Measurements from ENCODE around the gene ELOVL5. TPM values are rescaled to one million over a fixed set of nuclear protein-coding genes. Genes with fewer than 3 reads are reported as not detected.

The ELOVL5 gene
- total and polyA plus RNA-seq, 2 donors from 2014 or later, result 20.5 to 42.0 TPM

DNA sequence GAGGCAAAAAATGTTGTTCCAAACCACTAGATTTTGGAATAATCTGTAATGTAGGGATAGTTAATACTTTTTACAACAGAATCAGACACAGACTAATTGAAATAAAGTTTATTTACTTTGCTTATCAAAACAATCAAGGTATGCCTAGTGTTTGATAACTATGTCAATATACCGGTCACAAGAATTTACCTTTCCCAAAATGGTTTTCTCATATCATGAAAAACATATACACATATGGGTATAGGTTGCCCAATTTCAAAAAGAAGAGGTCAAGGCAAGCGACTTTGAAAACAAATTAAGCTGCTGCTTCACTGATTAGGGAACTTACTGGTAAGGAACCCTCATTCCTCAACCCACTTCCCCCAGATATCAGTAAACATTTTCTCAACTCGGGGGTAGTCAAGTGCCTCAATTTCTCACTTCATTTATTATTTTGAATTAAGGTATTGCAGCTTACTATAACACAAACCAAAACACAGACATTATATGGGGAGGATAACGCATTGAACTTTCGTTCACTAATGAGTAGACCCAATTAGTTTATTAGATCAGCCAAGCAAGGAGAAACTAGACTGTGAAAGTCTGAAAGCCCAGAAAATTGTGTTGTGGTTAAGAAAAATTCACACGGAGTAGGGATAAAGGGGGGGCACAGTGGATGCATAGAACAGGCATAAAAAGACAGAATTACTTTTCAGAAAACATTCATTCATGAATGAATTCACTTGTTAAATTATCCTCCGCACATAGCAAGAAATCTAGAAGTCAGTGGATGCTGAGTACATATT, 9.0 kb upstream of the ELOVL5 start:
- Histone ChIP-seq H3K27me3 (ENCODE audit: control insufficient read depth, insufficient read depth, low read length) (no peaks in the 10 kb centered on the region), H3K4me3 (ENCODE audit: low read length in 3 of 3) (no peak overlapping the region), H3K36me3 (ENCODE audit: control insufficient read depth in 2 of 3, insufficient read depth in 3 of 3, low read length in 3 of 3) (no peaks in the 10 kb centered on the region), H3K4me1 (ENCODE audit: control insufficient read depth in 2 of 3, insufficient read depth in 2 of 3, low read depth in 1 of 3, low read length in 3 of 3) (peaks cover 5 to 15% (median 10%) of the 10 kb centered on the region in 3 donors), H3K9ac (ENCODE audit: low read length in 3 of 3) (no peak overlapping the region), H3K9me3 (ENCODE audit: control insufficient read depth in 2 of 3, insufficient read depth in 1 of 3, low read length in 3 of 3) (no peaks in the 10 kb centered on the region), H3K27ac (ENCODE audit: low read depth in 2 of 2, low read length in 2 of 2) (peak overlapping the region in 1 of 2 donors; percentile 94)
- FAIRE-seq (no peak), DNase-seq (no peak)
- TF ChIP-seq, protein P1, sequence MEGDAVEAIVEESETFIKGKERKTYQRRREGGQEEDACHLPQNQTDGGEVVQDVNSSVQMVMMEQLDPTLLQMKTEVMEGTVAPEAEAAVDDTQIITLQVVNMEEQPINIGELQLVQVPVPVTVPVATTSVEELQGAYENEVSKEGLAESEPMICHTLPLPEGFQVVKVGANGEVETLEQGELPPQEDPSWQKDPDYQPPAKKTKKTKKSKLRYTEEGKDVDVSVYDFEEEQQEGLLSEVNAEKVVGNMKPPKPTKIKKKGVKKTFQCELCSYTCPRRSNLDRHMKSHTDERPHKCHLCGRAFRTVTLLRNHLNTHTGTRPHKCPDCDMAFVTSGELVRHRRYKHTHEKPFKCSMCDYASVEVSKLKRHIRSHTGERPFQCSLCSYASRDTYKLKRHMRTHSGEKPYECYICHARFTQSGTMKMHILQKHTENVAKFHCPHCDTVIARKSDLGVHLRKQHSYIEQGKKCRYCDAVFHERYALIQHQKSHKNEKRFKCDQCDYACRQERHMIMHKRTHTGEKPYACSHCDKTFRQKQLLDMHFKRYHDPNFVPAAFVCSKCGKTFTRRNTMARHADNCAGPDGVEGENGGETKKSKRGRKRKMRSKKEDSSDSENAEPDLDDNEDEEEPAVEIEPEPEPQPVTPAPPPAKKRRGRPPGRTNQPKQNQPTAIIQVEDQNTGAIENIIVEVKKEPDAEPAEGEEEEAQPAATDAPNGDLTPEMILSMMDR (IDR thresholded peaks at IDR 0.05; ENCODE audit: borderline replicate concordance, extremely low read depth, insufficient read depth), result no peak
- intact Hi-C loops (cut with DNase I), result no loop called here

DNA sequence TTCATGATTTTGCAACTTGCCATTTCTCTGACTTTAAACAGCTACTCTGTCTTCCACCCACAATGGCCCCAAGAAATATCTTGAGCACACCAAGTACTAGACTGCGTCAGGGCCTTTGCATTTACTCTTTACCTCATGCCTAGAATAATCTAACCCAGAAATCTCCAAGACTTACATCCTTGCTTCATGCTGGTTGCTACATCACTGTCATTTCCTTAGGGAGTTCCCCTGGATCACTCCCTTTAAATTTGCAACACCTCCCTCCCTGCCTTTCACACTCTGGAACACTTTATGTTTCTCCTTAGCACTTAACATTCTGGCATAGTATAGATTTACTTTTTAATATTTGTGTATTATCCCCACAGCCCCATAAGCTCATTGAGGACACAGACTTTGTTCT, 4.9 kb upstream of the ELOVL5 start:
- H3K4me1 ChIP-seq (ENCODE audit: control insufficient read depth in 2 of 3, insufficient read depth in 2 of 3, low read depth in 1 of 3, low read length in 3 of 3), result peaks cover 5 to 10% (median 7%) of the 10 kb centered on the region in 3 donors
- FAIRE-seq (no peak), DNase-seq (no peak)
- no peak overlapping the region for H3K4me3 ChIP-seq (ENCODE audit: low read length in 3 of 3)
- TF ChIP-seq, protein P1 (IDR thresholded peaks at IDR 0.05; ENCODE audit: borderline replicate concordance, extremely low read depth, insufficient read depth), result no peak
- H3K9me3 ChIP-seq (ENCODE audit: control insufficient read depth in 2 of 3, insufficient read depth in 1 of 3, low read length in 3 of 3), result no peaks in the 10 kb centered on the region
- H3K27me3 ChIP-seq (ENCODE audit: control insufficient read depth, insufficient read depth, low read length), result no peaks in the 10 kb centered on the region
- no peaks in the 10 kb centered on the region for H3K36me3 ChIP-seq (ENCODE audit: control insufficient read depth in 2 of 3, insufficient read depth in 3 of 3, low read length in 3 of 3)
- intact Hi-C loops (cut with DNase I), result no loop called here
- no peak overlapping the region for H3K9ac ChIP-seq (ENCODE audit: low read length in 3 of 3)
- H3K27ac ChIP-seq (ENCODE audit: low read depth in 2 of 2, low read length in 2 of 2), result no peak overlapping the region

DNA sequence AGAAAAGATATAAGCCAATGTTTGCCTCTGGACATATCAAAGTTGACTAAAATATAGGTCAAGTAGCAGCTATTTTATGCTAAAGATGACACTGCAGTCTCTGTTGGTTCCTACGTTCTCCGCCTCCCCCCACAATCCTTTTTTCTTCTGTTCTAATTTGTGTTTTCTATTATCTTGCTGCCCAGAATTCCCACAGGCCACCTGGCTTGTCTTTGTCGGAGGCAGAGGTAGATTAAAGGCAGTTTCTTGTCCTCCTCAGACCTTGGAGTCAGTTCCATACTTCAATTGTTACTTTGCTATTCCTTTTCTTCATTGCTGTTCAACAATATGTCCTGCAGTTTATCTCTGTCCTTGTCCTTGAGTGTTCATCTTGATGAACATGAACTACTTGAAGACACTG, 3.6 kb upstream of the ELOVL5 start:
- TF ChIP-seq, protein P1 (IDR thresholded peaks at IDR 0.05; ENCODE audit: borderline replicate concordance, extremely low read depth, insufficient read depth), result no peak
- Histone ChIP-seq H3K4me3 (ENCODE audit: low read length in 3 of 3) (no peak overlapping the region), H3K27me3 (ENCODE audit: control insufficient read depth, insufficient read depth, low read length) (no peaks in the 10 kb centered on the region), H3K27ac (ENCODE audit: low read depth in 2 of 2, low read length in 2 of 2) (no peak overlapping the region), H3K36me3 (ENCODE audit: control insufficient read depth in 2 of 3, insufficient read depth in 3 of 3, low read length in 3 of 3) (no peaks in the 10 kb centered on the region), H3K9me3 (ENCODE audit: control insufficient read depth in 2 of 3, insufficient read depth in 1 of 3, low read length in 3 of 3) (no peaks in the 10 kb centered on the region), H3K4me1 (ENCODE audit: control insufficient read depth in 2 of 3, insufficient read depth in 2 of 3, low read depth in 1 of 3, low read length in 3 of 3) (peaks cover 0 to 3% (median 0%) of the 10 kb centered on the region in 3 donors), H3K9ac (ENCODE audit: low read length in 3 of 3) (no peak overlapping the region)
- FAIRE-seq (no peak), DNase-seq (no peak)
- intact Hi-C loops (cut with DNase I), result no loop called here
